ENCODE measurements around the gene HOXD11. TPM values are rescaled to one million over a fixed set of nuclear protein-coding genes. Genes with fewer than 3 reads are reported as not detected.

Gene HOXD11
- total RNA-seq, 1 donor = not detected

DNA sequence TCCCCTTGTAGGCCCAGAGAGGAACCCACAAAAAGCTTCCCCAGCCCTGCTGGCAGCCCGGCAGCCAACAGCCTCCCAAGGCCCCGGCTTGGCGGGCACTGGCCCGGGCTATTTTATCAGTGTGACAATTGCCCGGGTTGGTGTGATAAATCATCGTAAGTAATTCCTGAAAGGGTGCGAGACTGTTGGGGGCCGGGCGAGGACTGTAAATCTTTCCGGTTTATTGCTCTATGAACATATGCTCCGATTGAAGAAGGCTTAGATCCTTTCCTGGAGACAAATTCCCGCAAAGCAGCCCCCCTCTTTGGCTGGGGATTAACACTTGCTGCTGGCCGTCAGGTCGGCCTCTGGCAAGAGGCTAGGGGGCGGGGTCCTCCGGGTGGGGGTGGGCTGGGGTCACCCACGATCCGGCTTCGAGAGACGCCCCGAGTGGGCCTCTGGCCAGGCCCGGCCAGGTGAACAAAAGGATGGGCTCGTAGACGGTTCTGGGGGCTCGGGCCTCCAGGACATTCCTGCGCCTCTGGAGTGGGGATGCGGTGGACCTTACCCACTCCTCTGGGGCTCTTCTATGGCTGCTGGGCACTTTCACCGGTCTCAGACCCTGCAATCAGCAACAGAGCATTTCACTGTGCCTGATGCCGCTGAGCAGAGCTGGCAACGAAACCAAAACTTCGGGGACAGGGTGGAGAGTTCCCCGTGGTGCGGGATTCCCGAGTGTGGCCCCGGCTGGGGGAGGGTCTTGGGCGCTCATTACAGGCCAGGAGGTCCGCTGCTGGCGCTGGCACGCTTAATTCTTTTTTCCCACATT is 52.0 kb downstream of the HOXD11 start:
- TF ChIP-seq CTCF (IDR thresholded peaks at IDR 0.05; ENCODE audit: insufficient read depth, low read length) = no peak
- DNase-seq (ENCODE audit: low read depth) = no peak
- no peak overlapping the region for H3K4me3 ChIP-seq (ENCODE audit: low read depth, low read length)

Small RNA genes within 50 kb of the gene (small RNA-seq; reads per million reads assigned to genes)
- gene MIR10B = 89.5 reads per million, percentile 98 among the genes with 10 or more reads in this experiment

Other genes starting within 250 kb of the HOXD11 start
- gene LNPK, start 105.0 kb upstream of the HOXD11 start, total RNA-seq (ENCODE audit: low replicate concordance) = 28.9 and 61.4 TPM in 2 replicates
- gene EVX2, start 23.3 kb upstream of the HOXD11 start, total RNA-seq (ENCODE audit: low replicate concordance) = not detected in 2 replicates
- not detected in 2 replicates for gene HOXD13, start 14.6 kb upstream of the HOXD11 start, total RNA-seq (ENCODE audit: low replicate concordance)
- not detected in 2 replicates for gene HOXD12, start 7.5 kb upstream of the HOXD11 start, total RNA-seq (ENCODE audit: low replicate concordance)
- gene HOXD10, start 9.5 kb downstream of the HOXD11 start, total RNA-seq (ENCODE audit: low replicate concordance) = not detected in 2 replicates
- not detected in 2 replicates for gene HOXD9, start 15.4 kb downstream of the HOXD11 start, total RNA-seq (ENCODE audit: low replicate concordance)
- 0.45 and 0.49 TPM in 2 replicates for gene HOXD8, start 22.4 kb downstream of the HOXD11 start, total RNA-seq (ENCODE audit: low replicate concordance)
- 1.1 TPM in 1 of 2 replicates, not detected in the other for gene HOXD4, start 44.3 kb downstream of the HOXD11 start, total RNA-seq (ENCODE audit: low replicate concordance)
- 0.09 TPM in 1 of 2 replicates, not detected in the other for gene HOXD3, start 50.0 kb downstream of the HOXD11 start, total RNA-seq (ENCODE audit: low replicate concordance)
- not detected in 2 replicates for gene HOXD1, start 81.4 kb downstream of the HOXD11 start, total RNA-seq (ENCODE audit: low replicate concordance)
- 14.1 and 18.3 TPM in 2 replicates for gene MTX2, start 162.2 kb downstream of the HOXD11 start, total RNA-seq (ENCODE audit: low replicate concordance)

All from fibroblast of the aortic adventitia (primary cell).